ENCODE results near the gene NSFL1C. TPM values are rescaled to one million over a fixed set of nuclear protein-coding genes. Genes with fewer than 3 reads are reported as not detected.

Gene NSFL1C
- total and polyA plus RNA-seq, 8 donors = 23.7 to 43.8 (median 32.7) TPM

- no peak for FAIRE-seq
- intact Hi-C loops (cut with DNase I) = no loop called here
These were observed 68.9 kb downstream of the NSFL1C start for GRCh38 chr20:1397710-1398109.

GRCh38 chr20:1396702-1397101 is 69.9 kb downstream of the NSFL1C start:
- WGBS, 2 donors = 67 to 75% methylated on average over 4 of the region's 4 CpGs
- ATAC-seq (no peak), DNase-seq (no peak), FAIRE-seq (no peak)
- Histone ChIP-seq H3K36me3 (no peaks in the 10 kb centered on the region), H3K27ac (no peak overlapping the region), H3K4me3 (no peak overlapping the region), H3K9me3 (no peaks in the 10 kb centered on the region), H3K27me3 (peaks cover 0 to 3% (median 0%) of the 10 kb centered on the region in 4 donors), H3K4me1 (peaks cover 0 to 3% (median 0%) of the 10 kb centered on the region in 3 donors)
- no peak for TF ChIP-seq CTCF (IDR thresholded peaks at IDR 0.05)
- intact Hi-C loops (cut with DNase I) = no loop called here

More at GRCh38 chr20:1397710-1398109, 68.9 kb downstream of the NSFL1C start:
- Histone ChIP-seq H3K4me1 (no peaks in the 10 kb centered on the region), H3K27ac (no peak overlapping the region), H3K27me3 (peaks cover 0 to 3% (median 0%) of the 10 kb centered on the region in 4 donors), H3K36me3 (no peaks in the 10 kb centered on the region), H3K9me3 (no peaks in the 10 kb centered on the region), H3K4me3 (no peak overlapping the region)
- TF ChIP-seq CTCF (IDR thresholded peaks at IDR 0.05) = no peak
- ATAC-seq (no peak), DNase-seq (no peak)
- WGBS, 2 donors = 56 to 69% methylated on average over 4 of the region's 4 CpGs

- FAIRE-seq (no peak), DNase-seq (no peak), ATAC-seq (no peak)
- Histone ChIP-seq H3K9me3 (no peaks in the 10 kb centered on the region), H3K4me1 (peaks cover 0 to 7% (median 0%) of the 10 kb centered on the region in 3 donors), H3K27ac (no peak overlapping the region), H3K36me3 (no peaks in the 10 kb centered on the region), H3K27me3 (peaks cover 0 to 3% (median 0%) of the 10 kb centered on the region in 4 donors), H3K4me3 (no peak overlapping the region)
- TF ChIP-seq CTCF (IDR thresholded peaks at IDR 0.05) = no peak
- intact Hi-C loops (cut with DNase I) = no loop called here
- WGBS, 2 donors = 41 to 47% methylated on average over 1 of the region's 1 CpG
These were observed 70.4 kb downstream of the NSFL1C start for GRCh38 chr20:1396264-1396663.

- FAIRE-seq = no peak
- H3K4me1 ChIP-seq = peaks cover 0 to 21% (median 3%) of the 10 kb centered on the region in 3 donors
- H3K27ac ChIP-seq = no peak overlapping the region
- ATAC-seq = no peak
- TF ChIP-seq CTCF (IDR thresholded peaks at IDR 0.05) = no peak
- 60 to 69% methylated on average over 2 of the region's 2 CpGs for WGBS, 2 donors
- no peak overlapping the region for H3K4me3 ChIP-seq
- DNase-seq = no peak
- intact Hi-C loops (cut with DNase I) = no loop called here
- no peaks in the 10 kb centered on the region for H3K36me3 ChIP-seq
- no peaks in the 10 kb centered on the region for H3K9me3 ChIP-seq
- peaks cover 0 to 3% (median 0%) of the 10 kb centered on the region in 4 donors for H3K27me3 ChIP-seq
These were observed 72.0 kb downstream of the NSFL1C start for GRCh38 chr20:1394686-1395085.

GRCh38 chr20:1393507-1393882 is 73.2 kb downstream of the NSFL1C start:
- peaks cover 0 to 28% (median 11%) of the 10 kb centered on the region in 3 donors for H3K4me1 ChIP-seq
- no peaks in the 10 kb centered on the region for H3K9me3 ChIP-seq
- no peaks in the 10 kb centered on the region for H3K36me3 ChIP-seq
- peak overlapping the region in 2 of 4 donors; percentile 55 to 71 for H3K27ac ChIP-seq
- 58 to 61% methylated on average over 7 of the region's 7 CpGs for WGBS, 2 donors
- no peak for ATAC-seq
- DNase-seq = no peak
- no peak for TF ChIP-seq CTCF (IDR thresholded peaks at IDR 0.05)
- intact Hi-C loops (cut with DNase I) = no loop called here
- peaks cover 0 to 3% (median 0%) of the 10 kb centered on the region in 4 donors for H3K27me3 ChIP-seq
- FAIRE-seq = no peak
- H3K4me3 ChIP-seq = peak overlapping the region; percentile 76 to 92 (median 90)

All from pancreas (tissue), 10 donors.